Measurements from ENCODE around the gene UNC13B. TPM values are rescaled to one million over a fixed set of nuclear protein-coding genes. Genes with fewer than 3 reads are reported as not detected.
"Not testable (repeated sequence)": the region's sequence is repeated elsewhere in the genome, so short reads cannot be mapped to it uniquely, and the experiment has no call there.

UNC13B gene
- polyA plus RNA-seq, 1 experiment = 13.2 TPM

DNA sequence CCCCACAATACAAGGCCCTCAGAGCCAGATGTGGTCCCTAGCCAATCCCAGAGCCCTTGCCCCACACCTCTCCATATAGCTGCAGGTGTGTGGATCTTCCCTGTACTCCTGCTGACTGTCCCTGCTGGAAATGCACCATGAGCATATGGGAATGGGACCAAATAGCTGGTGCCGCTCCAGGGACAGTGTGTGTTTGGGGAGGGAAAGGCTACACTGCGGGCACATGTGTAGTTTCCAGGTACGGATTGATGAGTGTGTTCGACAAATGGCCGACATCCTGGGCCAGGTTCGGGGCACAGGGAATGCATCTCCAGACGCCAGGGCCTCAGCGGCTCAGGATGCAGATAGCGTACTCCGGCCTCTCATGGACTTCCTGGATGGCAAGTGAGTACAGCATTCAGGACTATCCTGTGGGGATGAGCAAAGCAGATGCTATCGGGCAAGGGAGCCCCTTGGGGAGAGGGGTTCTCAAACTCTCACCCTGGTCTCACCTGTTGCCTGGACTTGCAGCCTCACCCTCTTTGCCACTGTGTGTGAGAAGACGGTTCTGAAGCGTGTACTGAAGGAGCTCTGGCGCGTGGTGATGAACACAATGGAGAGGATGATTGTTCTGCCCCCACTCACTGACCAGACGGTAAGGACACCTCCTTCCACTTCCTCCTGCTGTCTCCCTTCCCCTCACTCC, 237.0 kb downstream of the UNC13B start:
- Histone ChIP-seq H3K36me3 (ENCODE audit: control insufficient read depth, insufficient read depth, low read length) (peaks cover 4% of the 10 kb centered on the region; the same call in 1 of the 2 replicates), H3K27me3 (ENCODE audit: control insufficient read depth, insufficient read depth, low read length) (no peaks in the 10 kb centered on the region), H3K4me3 (ENCODE audit: low read depth, low read length) (no peak overlapping the region)
- ChIA-PET CTCF (interaction anchor here (0.6 to 4.3 kb wide), 5 partner anchors 9 to 185 kb away, joined by 3 to 19 read pairs (median 5); no protein-coding TSS in a partner anchor), POLR2A (interaction anchor here (0.5 kb wide), 1 partner anchor 85 kb away, joined by 3 read pairs; no protein-coding TSS in a partner anchor)
- no peak for DNase-seq (ENCODE audit: low read depth)
- TF ChIP-seq, protein P1, sequence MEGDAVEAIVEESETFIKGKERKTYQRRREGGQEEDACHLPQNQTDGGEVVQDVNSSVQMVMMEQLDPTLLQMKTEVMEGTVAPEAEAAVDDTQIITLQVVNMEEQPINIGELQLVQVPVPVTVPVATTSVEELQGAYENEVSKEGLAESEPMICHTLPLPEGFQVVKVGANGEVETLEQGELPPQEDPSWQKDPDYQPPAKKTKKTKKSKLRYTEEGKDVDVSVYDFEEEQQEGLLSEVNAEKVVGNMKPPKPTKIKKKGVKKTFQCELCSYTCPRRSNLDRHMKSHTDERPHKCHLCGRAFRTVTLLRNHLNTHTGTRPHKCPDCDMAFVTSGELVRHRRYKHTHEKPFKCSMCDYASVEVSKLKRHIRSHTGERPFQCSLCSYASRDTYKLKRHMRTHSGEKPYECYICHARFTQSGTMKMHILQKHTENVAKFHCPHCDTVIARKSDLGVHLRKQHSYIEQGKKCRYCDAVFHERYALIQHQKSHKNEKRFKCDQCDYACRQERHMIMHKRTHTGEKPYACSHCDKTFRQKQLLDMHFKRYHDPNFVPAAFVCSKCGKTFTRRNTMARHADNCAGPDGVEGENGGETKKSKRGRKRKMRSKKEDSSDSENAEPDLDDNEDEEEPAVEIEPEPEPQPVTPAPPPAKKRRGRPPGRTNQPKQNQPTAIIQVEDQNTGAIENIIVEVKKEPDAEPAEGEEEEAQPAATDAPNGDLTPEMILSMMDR (IDR thresholded peaks at IDR 0.05; ENCODE audit: insufficient read depth, low read depth, low read length) = no peak

GRCh38 chr9:35404865-35405264, 243.1 kb downstream of the UNC13B start:
- CTCF ChIA-PET = no interaction called here
- no peak overlapping the region for H3K4me3 ChIP-seq (ENCODE audit: low read depth, low read length)
- POLR2A ChIA-PET = no interaction called here
- TF ChIP-seq, protein P1 (IDR thresholded peaks at IDR 0.05; ENCODE audit: insufficient read depth, low read depth, low read length) = no peak
- H3K27me3 ChIP-seq (ENCODE audit: control insufficient read depth, insufficient read depth, low read length) = no peaks in the 10 kb centered on the region
- H3K36me3 ChIP-seq (ENCODE audit: control insufficient read depth, insufficient read depth, low read length) = no peaks in the 10 kb centered on the region; the same call in 1 of the 2 replicates
- no peak for DNase-seq (ENCODE audit: low read depth)

DNA sequence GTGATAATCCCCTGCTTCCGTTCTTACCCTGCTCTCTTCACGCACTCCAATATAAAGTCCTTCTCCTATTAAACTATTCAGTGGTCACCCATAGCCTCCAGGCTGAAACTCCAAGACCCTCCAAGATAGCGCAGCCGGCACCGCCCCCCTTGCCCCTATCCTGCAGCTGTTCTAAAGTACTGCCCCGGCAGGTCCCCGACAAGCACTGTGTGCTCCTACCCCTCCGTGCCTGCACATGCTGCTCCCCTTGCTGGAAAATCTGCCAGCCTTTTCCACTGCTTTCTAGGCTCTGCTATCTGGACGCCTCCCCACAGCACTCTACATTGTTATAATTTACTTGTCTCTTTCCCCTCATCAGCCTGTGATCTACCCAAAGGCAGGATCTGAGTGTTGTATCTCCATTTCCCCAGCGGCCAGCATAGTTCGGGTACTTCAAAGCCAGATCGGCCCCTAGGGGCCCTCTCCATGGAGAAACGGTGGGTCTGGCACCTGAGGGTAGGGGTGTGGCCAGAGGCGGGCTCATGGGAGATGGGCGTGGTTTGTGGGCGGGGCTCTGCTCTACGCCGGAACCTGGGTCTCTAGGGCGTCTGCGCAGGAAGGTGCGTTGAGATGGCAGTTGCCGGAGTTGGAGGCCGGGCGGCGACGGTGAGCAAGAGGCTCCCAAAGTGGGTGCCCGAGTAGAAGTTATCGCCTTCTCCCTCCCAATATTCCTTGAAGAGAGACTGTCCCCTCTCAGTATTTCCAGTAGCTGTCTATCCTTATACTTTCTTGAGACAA, 244.6 kb downstream of the UNC13B start:
- H3K4me3 ChIP-seq (ENCODE audit: low read depth, low read length) = no peak overlapping the region
- no peaks in the 10 kb centered on the region for H3K27me3 ChIP-seq (ENCODE audit: control insufficient read depth, insufficient read depth, low read length)
- H3K36me3 ChIP-seq (ENCODE audit: control insufficient read depth, insufficient read depth, low read length) = no peaks in the 10 kb centered on the region; the same call in 1 of the 2 replicates
- TF ChIP-seq, protein P1 (IDR thresholded peaks at IDR 0.05; ENCODE audit: insufficient read depth, low read depth, low read length) = no peak
- POLR2A ChIA-PET = no interaction called here
- CTCF ChIA-PET = interaction anchor here (0.7 to 1.9 kb wide), 2 partner anchors 9 to 194 kb away, joined by 3 to 5 read pairs; no protein-coding TSS in a partner anchor
- DNase-seq (ENCODE audit: low read depth) = no peak

GRCh38 chr9:35407846-35408245, 246.0 kb downstream of the UNC13B start:
- Histone ChIP-seq H3K27me3 (ENCODE audit: control insufficient read depth, insufficient read depth, low read length) (no peaks in the 10 kb centered on the region), H3K36me3 (ENCODE audit: control insufficient read depth, insufficient read depth, low read length) (no peaks in the 10 kb centered on the region), H3K4me3 (ENCODE audit: low read depth, low read length) (no peak overlapping the region)
- TF ChIP-seq, protein P1 (IDR thresholded peaks at IDR 0.05; ENCODE audit: insufficient read depth, low read depth, low read length) = no peak
- ChIA-PET POLR2A (no interaction called here), CTCF (interaction anchor here (1.9 kb wide), 1 partner anchor 10 kb away, joined by 5 read pairs; no protein-coding TSS in a partner anchor)
- DNase-seq (ENCODE audit: low read depth) = no peak

DNA sequence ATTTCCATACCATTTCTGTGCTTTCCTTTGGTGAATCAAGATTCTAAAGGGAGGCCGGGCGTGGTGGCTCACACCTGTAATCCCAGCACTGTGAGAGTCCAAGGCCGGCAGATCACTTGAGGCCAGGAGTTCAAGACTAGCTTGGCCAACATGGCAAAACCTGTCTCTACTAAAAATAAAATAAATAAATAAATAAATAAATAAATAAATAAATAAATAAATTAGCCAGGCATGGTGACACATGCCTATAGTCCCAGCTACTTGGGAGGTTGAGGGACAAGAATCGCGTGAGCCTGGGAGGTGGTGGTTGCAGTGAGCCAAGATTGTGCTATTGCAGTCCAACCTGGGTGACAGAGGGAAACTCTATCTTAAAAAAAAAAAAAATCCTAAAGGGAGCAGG, 247.6 kb downstream of the UNC13B start:
- POLR2A ChIA-PET = not testable (repeated sequence)

More for the DNA sequence above, 247.6 kb downstream of the UNC13B start:
- H3K36me3 ChIP-seq (ENCODE audit: control insufficient read depth, insufficient read depth, low read length); H3K27me3 ChIP-seq (ENCODE audit: control insufficient read depth, insufficient read depth, low read length); H3K4me3 ChIP-seq (ENCODE audit: low read depth, low read length); DNase-seq (ENCODE audit: low read depth): not testable (repeated sequence)
- CTCF ChIA-PET = interaction anchor here (1.1 to 1.5 kb wide), 2 partner anchors 11 to 17 kb away, joined by 3 to 6 read pairs; no protein-coding TSS in a partner anchor

Measured in BJ (cell line).